IPS-NIHi11 (cell line): ENCODE results near the gene LYZL2.
"Not testable (repeated sequence)": the region's sequence is repeated elsewhere in the genome, so short reads cannot be mapped to it uniquely, and the experiment has no call there.

Experiments
- DNase-seq: peaks from one replicate; pipeline ENCODE4 v3.0.0; 2012; ENCODE audit warnings: mixed read lengths, low spot score

LYZL2 gene

DNA sequence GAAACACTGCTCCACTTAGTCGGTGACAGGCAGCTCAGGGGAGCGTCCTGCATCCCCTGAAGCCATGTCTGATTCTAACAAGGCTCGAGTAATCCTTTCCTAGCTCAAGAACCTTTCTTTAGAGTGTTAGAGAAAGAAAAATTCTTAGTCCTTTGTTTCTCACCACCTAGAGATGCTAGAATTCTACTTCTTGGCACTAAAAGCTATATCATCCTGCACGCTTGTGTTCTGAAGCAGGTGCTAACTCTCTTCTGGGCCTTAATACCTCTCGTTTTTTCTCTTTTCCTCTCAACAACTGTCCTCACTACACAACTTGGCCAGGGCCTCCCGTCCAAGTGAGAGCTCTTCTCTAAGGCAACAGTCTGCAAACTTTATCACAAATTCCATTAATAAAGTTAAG, at the start of gene LYZL2:
Gene LYZL2, minus strand, starts transcription at position 101 of the 400 bp plus-strand sequence. CDS start 2,838 bp downstream, outside the sequence.
- no peak for DNase-seq

- DNase-seq, result not testable (repeated sequence)
These were observed 48.1 kb upstream of the LYZL2 start for GRCh38 chr10:30677616-30678015.

DNA sequence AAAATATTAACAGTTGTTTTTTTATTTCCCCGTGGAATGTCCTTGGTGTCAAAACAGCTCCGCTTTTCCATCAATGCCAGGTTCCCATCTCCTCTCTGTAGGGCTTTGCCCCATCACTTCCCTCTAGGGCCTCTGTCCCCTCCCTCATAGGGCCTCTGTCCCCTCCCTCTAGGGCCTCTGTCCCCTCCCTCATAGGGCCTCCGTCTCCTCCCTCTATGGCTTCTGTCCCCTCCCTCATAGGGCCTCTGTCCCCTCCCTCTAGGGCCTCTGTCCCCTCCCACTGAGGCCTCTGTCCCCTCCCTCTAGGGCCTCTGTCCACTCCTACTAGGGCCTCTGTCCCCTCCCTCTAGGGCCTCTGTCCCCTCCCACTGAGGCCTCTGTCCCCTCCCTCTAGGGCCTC, 47.6 kb upstream of the LYZL2 start:
- not testable (repeated sequence) for DNase-seq

DNA sequence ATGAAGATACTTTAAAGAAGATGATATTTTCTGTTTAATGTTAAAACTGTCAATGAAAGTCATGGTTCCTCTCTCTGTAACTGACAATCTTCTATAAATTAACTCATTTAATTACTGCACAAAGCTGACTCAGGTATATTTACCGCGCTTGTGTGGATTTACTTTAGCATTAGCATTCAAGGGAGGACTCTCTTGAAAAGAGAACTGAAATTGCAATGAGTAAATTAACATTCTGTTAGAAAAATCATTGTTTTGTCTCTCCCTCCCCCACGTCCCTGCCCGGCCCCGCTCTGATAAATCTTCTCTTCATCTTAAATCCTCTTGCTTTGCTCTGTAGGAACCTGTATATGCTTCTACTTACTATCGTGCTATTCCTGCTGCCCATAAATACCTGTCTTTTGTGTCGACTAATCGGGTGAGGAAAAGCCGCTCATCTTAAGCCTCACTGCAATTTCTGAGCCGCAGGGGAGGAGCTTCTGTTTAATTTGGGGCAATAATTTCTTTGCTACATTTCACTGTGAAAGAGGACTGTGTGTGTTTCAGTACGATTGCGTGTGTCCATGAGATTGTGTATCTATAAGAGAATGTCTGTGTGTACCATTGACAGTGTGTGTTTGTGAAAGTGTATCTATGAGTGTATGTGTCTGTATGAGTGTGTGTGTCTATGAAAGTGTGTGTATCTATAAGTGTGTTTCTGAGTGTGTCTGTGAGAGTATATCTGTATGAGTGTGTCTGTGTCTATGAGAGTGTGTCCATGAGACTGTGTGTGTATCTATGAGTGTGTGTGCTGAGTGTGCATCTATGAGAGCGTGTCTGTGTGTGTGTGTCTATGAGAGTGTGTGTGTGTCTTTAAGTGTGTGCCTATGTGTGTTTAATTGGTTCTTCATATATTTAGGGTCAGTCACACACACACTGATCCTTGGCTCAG, 46.5 kb upstream of the LYZL2 start:
- DNase-seq, result no peak

- DNase-seq, result no peak
These were observed 45.2 kb upstream of the LYZL2 start for GRCh38 chr10:30674796-30675195.

DNA sequence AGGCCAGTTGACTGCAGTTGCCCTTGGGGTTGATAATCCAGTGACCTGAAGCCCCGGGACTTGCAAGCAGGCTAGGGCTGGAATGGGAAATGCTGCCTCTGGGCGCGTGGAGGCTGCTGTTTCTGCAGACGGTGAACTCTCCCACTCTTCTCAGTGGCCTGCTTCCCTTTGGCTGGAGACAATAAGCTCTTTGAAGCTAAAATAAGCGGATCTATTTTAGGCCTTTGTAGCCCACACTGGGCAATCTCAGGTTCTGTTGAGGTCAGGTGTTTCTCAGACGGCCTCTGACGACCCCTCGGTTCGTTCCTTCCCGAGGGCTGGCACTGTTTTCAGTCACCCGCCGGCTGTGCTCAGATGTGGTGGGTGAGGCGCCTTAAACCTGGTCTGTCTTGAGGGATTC, 43.7 kb upstream of the LYZL2 start:
- DNase-seq, result not testable (repeated sequence)

DNA sequence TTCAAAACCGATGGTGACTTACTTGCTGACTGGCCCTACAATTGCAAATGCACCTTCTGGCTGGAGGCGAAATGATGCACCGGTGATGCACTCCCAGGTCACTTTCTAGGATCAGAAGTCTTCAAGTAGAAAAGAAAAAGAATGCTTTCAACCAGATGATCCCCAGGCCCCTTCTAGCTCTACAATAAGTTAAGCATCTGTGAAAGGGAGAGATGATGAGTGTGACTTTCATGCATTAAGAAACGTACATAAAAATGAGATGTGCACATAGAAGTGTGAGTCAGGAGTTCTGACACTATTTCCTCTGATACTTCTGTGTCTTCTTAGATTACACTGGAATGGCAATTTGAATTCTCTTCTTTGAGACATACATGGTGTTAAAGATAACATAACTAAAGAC, 42.8 kb upstream of the LYZL2 start:
- not testable (repeated sequence) for DNase-seq

DNA sequence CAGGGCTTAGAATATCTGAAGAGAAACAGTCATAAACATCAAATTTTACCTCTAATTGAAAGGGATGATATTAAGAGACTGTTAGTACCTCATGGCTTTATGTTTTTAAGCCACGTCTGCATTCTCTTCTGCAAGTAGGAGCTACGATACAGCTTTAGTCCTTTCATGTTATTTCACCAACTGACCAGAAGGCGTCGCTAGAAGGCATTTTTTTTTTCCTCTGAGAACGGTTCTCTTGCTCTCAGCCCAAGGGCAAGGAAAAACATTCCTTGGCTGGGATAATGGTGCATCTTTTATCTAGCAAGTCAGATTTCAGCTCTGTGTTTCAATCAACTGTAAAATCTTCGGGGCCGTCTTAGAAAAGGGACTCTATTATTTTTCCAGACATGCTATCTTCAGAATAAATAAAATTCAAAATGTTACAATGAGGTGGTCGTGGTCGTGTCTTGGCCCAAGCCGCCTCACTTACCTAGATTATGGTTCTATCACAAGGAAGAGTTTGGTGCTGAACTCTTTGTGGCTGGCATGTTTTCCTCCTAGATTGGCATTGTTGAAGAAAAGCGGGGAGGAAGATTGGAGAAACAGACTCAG, 41.6 kb upstream of the LYZL2 start:
- peak; percentile 56 for DNase-seq

- DNase-seq, result not testable (repeated sequence)
These were observed 38.4 kb upstream of the LYZL2 start for GRCh38 chr10:30667982-30668381.

DNA sequence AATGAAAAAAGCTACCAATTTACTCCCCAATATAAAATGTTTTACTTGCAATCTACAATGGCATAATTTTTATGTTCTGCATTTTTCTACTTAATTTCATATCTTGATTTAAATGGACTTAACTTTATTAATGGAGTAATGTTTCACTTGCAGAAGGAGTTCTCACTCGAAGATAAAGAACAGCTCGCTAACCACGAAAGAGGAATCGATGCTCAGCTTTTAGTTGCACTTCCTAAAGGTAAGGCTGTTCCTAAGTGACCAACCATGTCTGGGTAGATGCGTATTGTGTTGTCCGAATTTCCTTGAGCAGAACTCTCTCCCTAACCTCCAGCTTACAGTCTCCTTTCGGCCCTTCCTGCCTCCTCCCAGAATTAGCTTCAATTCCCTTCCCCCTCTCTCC, 33.9 kb upstream of the LYZL2 start:
- DNase-seq, result not testable (repeated sequence)

- DNase-seq, result no peak
These were observed 33.3 kb upstream of the LYZL2 start for GRCh38 chr10:30662814-30663213.

DNA sequence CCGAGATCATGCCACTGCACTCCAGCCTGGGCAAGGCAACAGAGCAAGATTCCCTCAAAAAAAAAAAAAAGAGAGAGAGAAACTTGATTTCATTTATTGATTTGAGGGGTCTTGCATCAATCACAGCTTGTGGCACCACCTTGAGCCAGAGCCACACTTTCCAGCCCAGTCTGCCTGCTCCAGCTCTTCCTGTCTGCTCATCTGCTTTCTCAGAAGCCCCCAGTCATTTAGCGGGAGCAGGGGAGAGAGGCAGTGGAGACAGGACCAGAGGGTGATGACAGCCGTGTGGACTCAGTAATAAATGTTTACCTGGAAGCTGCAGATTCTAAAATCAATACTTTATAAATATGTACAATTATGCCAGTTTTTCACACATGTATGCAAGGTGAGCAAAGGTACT, 30.8 kb upstream of the LYZL2 start:
- not testable (repeated sequence) for DNase-seq

GRCh38 chr10:30656233-30656632, 26.7 kb upstream of the LYZL2 start:
- no peak for DNase-seq

GRCh38 chr10:30655001-30655400, 25.4 kb upstream of the LYZL2 start:
- DNase-seq, result not testable (repeated sequence)

DNA sequence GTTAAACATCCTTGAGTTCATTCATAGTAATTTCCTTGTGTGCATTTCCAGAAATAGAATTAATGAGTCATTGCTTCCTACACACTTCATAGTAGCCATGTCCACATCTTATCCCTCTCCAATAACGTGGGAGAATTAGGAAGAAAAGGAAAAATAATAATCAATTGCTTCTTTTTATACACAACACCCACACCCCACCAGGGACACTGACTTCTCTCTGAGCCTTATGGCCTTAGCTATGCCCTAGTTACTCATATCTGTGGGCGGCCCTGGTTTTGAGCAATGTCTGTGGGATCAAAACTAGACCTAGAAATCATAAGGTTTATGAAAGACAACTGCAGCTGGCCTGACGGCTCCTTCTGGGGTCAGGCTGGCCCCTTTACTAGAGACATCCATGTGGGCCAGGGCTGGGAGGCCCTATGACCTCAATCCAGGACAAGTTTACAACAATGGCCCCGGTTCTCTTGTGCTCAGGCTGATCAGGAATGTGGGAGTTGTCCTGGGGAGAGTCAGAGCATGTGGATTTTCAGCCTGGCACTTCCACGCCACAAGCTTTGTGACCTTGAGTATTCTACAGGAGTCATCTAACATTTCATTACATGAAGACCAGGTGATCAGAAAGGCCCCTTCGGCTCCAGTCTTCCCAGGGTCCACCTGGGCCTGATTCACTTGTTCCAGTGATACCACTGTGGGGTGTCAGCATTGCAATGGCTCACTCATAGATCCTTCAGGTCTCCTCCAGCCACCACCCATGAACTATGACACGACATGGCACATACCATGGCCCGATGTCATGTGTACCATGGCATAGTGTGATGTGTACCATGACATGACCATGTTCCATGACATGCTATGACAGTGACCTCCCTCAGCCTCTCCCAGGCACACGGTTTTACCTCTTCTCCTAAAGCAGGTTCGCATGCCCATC, 22.2 kb upstream of the LYZL2 start:
- not testable (repeated sequence) for DNase-seq

GRCh38 chr10:30647089-30647488, 17.5 kb upstream of the LYZL2 start:
- no peak for DNase-seq

- peak; percentile 36 for DNase-seq
These were observed 15.8 kb upstream of the LYZL2 start for GRCh38 chr10:30645340-30645827.

DNA sequence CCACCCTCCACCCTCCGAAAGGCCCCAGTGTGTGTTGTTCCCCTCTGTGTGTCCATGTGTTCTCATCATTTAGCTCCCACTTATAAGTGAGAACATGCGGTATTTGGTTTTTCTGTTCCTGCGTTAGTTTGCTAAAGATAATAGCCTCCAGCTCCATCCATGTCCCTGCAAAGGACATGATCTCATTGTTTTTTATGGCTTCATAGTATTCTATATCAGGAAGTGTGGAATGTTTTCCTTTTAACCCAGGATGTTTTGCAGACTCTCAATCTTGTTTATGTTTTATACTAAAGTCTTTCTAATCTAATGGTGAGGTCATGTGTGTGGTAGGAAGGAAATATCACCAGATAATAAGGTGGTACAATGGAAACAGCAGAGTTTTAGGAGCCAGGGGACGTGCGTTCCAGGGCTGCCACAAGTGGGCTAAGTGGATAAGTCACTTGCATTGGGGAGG, 14.9 kb upstream of the LYZL2 start:
- not testable (repeated sequence) for DNase-seq

- not testable (repeated sequence) for DNase-seq
These were observed 14.1 kb upstream of the LYZL2 start for GRCh38 chr10:30643557-30644199.

DNA sequence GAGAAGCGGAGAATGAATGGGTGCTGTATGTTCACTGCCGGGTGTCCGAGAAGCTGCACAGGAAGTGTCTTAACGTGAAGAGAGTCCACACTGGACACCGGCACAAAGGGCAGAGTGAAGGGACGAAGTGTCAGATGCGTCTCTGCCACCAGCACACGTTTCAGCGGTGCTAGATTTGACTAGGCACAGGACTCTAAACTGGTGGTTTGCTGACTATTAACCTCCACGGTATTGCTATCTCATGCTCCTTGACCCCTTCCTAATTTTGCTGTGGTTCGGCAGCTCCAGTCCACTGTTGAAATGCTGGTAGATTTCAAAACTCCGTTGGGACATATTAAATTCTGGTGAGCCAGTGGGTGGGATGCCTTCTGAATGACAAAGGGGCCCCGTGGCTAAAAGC, 13.3 kb upstream of the LYZL2 start:
- not testable (repeated sequence) for DNase-seq
